Effector CD4-positive, alpha-beta T cell (primary cell): ENCODE results near the gene CCNB1IP1.
"Not testable (repeated sequence)": the region's sequence is repeated elsewhere in the genome, so short reads cannot be mapped to it uniquely, and the experiment has no call there.

Experiments
- DNase-seq: peaks from one replicate; pipeline ENCODE4 v3.0.0-alpha.2; 2020
- total RNA-seq: gene quantifications from one replicate; lab custom pipeline; 2026; lab: John Stamatoyannopoulos, UW

Gene CCNB1IP1
- total RNA-seq, result 21.4 reads per million, percentile 48 among the genes with 10 or more reads in this experiment

DNA sequence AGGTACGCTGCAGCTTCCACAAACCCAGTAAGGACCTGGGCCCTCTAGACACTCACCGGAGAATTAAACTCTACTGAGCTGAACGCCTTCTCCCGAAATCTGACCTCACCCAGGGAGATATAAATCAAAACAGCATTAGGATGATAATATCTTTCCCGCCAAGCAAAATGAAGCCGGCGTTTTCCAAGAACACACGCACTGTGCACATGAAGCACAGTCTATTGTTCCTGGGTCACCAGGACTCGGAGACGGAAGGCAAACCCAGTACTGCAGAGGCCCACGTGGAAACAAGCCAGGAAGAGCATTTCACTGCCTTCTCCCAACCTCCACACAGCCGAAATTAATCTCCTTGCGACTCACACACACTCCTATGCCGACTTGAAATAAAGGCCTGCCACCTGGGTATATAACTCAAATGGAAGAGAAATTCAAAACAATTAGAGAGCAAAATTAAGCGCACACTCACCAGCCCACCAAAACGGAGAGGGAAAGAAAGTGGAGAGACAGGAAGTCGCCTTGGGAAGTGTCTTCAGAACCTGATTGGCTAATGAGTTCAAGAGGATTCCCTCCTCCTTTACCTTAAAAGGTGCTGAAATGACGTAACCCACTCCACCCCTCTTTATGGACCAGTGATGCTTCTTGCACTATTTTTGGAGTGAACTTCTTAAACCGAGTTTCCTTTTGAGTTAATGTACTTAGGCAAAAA lies at the start of gene CCNB1IP1:
Gene CCNB1IP1 (minus strand): TSS at position 492 of the 706 bp plus-strand sequence. CDS start 16,756 bp downstream, outside the sequence.
- DNase-seq, result peak; percentile 53

- no peak for DNase-seq
Measured at GRCh38 chr14:20382526-20382925, 49.4 kb upstream of the CCNB1IP1 start.

DNA sequence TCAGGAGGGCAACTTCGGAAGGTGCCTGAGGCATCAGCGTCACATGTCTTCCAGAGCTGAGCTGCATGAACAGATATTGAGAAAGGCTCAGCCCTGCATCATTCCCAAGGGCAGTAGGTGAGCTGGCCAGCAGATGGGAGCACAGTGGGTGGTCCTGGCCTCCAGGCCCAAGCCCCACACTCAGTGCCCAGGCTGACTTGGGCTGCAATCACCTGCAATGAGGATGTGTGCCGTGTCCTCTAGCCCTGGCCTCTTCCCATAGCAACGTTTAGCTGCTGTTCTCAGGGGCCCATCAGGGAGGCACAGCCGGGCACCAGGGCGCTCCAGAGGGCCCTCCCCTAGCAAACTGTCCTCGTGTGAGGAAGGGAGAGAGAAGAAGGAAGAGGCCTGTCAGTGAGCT lies 48.3 kb upstream of the CCNB1IP1 start:
- DNase-seq, result no peak

GRCh38 chr14:20380681-20381080 lies 47.6 kb upstream of the CCNB1IP1 start:
- DNase-seq, result no peak

- DNase-seq, result no peak
Measured at GRCh38 chr14:20379743-20380142, 46.7 kb upstream of the CCNB1IP1 start.

DNA sequence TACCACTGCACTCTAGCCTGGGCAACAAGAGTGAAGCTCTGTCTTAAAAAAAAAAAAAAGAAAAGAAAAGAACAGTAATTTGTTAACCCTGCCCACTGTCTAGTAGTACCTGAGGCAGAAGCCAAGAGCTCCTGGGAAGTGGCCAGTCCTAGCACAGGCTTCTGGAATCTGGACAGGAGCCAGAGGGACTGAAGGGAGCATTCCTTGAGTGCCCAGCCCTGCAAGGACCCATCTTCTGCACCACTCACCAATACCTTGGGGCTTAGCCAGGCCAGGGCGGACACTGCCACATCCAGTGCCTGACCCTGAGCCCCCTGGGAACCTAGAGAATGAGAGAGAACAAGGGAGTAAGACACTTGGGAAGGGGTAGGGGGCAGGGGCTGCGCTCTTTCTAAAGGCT lies 44.1 kb upstream of the CCNB1IP1 start:
- no peak for DNase-seq

DNA sequence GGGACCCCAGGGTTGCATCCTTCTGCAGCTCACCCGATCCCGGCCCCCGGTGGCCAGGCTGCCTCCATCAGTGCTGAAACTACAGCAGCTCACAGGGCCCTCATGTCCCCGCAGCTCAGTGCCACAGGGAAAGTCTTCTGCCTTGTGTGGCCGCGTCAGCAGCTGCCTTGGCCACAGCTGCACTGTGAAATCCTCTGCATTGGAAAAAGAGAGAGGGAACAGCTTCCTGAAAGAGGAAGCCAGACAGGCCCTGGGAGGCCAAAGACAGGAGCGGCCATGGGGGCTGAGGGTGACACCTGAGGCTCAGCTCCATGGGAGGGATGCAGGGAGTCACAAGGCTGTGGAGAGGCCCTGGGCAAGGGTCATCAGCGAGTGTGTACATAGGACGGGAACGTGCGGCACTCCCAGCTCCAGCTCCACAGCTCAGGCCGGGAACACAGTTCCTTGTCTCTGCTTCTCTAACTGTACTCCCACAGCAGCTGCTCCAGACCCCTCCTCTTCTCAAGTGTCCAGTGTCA lies 43.1 kb upstream of the CCNB1IP1 start:
- no peak for DNase-seq

GRCh38 chr14:20375471-20375870 lies 42.4 kb upstream of the CCNB1IP1 start:
- no peak for DNase-seq

GRCh38 chr14:20372796-20373195 lies 39.7 kb upstream of the CCNB1IP1 start:
- no peak for DNase-seq

GRCh38 chr14:20365928-20366327 lies 32.8 kb upstream of the CCNB1IP1 start:
- DNase-seq, result no peak

GRCh38 chr14:20358474-20358873 lies 25.4 kb upstream of the CCNB1IP1 start:
- not testable (repeated sequence) for DNase-seq

- DNase-seq, result no peak
Measured at GRCh38 chr14:20356422-20356821, 23.3 kb upstream of the CCNB1IP1 start.

DNA sequence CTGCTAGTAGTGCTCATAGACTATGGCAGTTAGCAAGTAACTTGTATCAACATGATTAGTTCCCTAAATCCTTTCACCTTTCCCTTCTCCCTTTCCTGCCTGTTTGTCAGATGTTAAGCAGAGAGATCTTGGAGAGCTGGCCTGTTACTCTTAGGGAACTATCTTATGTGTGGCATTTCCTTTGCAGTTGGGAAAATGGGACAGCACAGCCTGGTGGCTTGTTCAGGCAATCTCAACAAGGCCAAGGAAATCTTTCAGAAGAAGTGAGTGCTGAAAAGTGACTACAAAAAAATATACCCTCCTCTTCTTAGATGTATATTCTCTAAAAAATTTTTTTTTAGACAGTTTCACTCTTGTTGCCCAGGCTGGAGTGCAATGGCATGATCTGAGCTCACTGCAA lies 17.8 kb upstream of the CCNB1IP1 start:
- no peak for DNase-seq

- DNase-seq, result no peak
Measured at GRCh38 chr14:20350282-20350681, 17.2 kb upstream of the CCNB1IP1 start.

GRCh38 chr14:20347747-20348146 lies 14.7 kb upstream of the CCNB1IP1 start:
- DNase-seq, result no peak

DNA sequence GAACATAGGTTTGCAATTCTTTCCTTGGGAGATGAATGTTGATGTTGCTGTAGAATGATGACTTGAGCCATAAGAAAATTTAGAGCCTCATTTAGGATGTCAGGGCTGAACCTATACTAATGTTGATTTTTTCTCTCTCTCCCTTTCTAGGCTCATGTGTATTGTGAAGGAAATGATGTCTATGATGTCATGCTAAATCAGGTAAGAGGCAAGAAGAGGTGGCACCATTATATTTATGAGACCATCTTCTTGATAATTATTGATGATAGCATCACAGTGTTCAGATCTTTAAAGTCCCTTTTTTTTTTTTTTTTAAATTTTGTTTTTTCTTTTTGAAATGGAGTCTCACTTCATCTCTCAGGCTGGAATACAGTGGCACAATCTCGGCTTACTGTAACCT lies 13.6 kb upstream of the CCNB1IP1 start:
- DNase-seq, result no peak

GRCh38 chr14:20345366-20345765 lies 12.3 kb upstream of the CCNB1IP1 start:
- DNase-seq, result no peak

GRCh38 chr14:20343862-20344220 lies 10.8 kb upstream of the CCNB1IP1 start:
- DNase-seq, result no peak

- peak; percentile 81 for DNase-seq
Measured at GRCh38 chr14:20343092-20343861, 10.2 kb upstream of the CCNB1IP1 start, which contains the start of gene PARP2. Gene PARP2, plus strand, starts transcription at chr14:20343635. Its CDS starts 7 bp downstream, at chr14:20343642.

GRCh38 chr14:20341646-20342045 lies 8.6 kb upstream of the CCNB1IP1 start:
- no peak for DNase-seq

DNA sequence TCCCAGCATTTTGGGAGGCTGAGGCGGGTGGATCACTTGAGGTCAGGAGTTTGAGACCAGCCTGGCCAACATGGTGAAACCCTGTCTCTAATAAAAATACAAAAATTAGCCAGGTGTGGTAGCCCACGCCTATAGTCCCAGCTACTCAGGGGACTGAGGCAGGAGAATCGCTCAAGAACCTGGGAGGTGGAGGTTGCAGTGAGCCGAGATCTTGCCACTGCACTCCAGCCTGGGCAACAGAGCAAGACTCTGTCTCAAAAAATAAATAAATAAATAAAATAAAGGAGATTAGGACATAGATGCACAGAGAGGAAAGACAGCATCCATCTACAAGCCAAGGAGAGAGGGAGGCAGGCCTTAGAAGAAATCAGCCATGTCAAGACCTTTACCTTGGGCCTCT lies 8.0 kb upstream of the CCNB1IP1 start:
- not testable (repeated sequence) for DNase-seq

DNA sequence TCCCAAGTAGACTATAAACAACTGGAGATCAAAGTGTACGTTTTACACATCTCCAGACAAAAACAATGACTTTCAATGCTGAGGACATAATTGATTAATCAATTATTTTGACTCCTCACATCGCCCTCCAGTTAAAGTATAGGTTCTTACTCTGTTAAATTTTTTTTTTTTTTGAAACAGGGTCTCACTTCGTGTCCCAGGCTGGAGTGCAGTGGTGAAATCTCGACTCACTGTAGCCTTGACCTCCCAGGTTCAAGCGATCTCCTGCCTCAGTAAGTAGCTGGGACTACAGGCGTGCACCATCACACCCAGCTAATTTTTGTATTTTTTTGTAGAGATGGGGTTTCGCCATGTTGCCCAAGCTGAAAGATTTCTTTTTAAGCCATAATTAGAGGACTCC lies 938 bp upstream of the CCNB1IP1 start:
- DNase-seq, result no peak

DNA sequence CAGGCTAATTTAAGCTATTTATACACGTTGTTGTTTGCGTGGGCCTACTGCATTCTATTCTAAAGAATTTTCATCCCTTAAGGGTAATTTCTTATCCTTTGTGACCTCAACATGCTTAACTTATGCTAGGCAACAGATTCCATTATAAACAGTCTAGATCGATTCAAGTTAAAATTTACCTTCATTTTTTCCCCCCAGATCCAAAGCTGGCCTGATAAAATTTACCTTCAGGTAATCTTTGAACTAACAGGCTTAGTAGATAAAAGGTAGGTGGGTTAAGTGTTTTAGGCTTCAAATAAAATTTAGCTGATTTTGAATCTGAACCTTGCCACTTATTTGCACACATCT lies 389 bp upstream of the CCNB1IP1 start:
- DNase-seq, result no peak

GRCh38 chr14:20332431-20332787 lies 670 bp downstream of the CCNB1IP1 start:
- DNase-seq, result no peak
